ENCODE measurements around the gene PPP1R14C. TPM values are rescaled to one million over a fixed set of nuclear protein-coding genes. Genes with fewer than 3 reads are reported as not detected.

The PPP1R14C gene
- total and polyA plus RNA-seq, 2 of the 13 experiments (the other 11 are each of a cell fraction or from before 2014, with no cell fraction given) = not detected

- Histone ChIP-seq H3K9ac (ENCODE audit: insufficient read depth, low read depth, low read length) (no peak overlapping the region), H3K4me1 (ENCODE audit: insufficient read depth, low read length) (peaks cover 8% of the 10 kb centered on the region), H3K4me2 (ENCODE audit: low read depth, low read length) (no peak overlapping the region), H3K9me3 (ENCODE audit: low read length) (no peaks in the 10 kb centered on the region), H3K27me3 (ENCODE audit: control insufficient read depth in 1 of 2, insufficient read depth in 2 of 2, low read length in 2 of 2) (peaks cover 2 to 20% of the 10 kb centered on the region in 2 experiments), H3K79me2 (ENCODE audit: insufficient read depth, low read length) (no peaks in the 10 kb centered on the region), H3K36me3 (replicated peaks in 1 of 2; ENCODE audit: control insufficient read depth in 1 of 2, insufficient read depth in 2 of 2, low read length in 2 of 2) (no peaks in the 10 kb centered on the region), H4K20me1 (ENCODE audit: insufficient read depth, low read length) (no peaks in the 10 kb centered on the region), H3K4me3 (replicated peaks in 1 of 3; ENCODE audit: insufficient read depth in 1 of 3, low read depth in 2 of 3, low read length in 3 of 3) (no peak overlapping the region), H3K27ac (ENCODE audit: extremely low read length, insufficient read depth, low read length) (no peak overlapping the region), H2AFZ (ENCODE audit: low read length) (no peak overlapping the region)
- FAIRE-seq (no peak), DNase-seq (ENCODE audit: low spot score) (no peak), ATAC-seq (no peak)
- ChIA-PET POLR2A (no interaction called here), CTCF (ENCODE audit: low intra/inter-chr PET ratio, low total read pairs) (no interaction called here)
- in situ Hi-C loops (cut with HindIII; ENCODE audit: extremely low pct_ligation_motif_present, low pct_unique_long_range_greater_than_20kb) (no loop called here), intact Hi-C loops (cut with micrococcal nuclease; ENCODE audit: unreplicated experiment) (no loop called here)
- BruUV-seq (replicated peaks) = no TSS peak
- WGBS (ENCODE audit: low lambda C conversion rate) = 67% methylated on average over 4 of the region's 4 CpGs
- TF ChIP-seq FUBP1 (CRISPR knock-in tag; IDR thresholded peaks at IDR 0.05; ENCODE audit: borderline replicate concordance) (no peak), ZNF788 (CRISPR knock-in tag; IDR thresholded peaks at IDR 0.05; ENCODE audit: borderline replicate concordance) (no peak), MED13 (CRISPR knock-in tag; IDR thresholded peaks at IDR 0.05) (no peak), HOXA9 (CRISPR knock-in tag; IDR thresholded peaks at IDR 0.05; ENCODE audit: borderline replicate concordance) (no peak), ATAD3A (CRISPR knock-in tag; IDR thresholded peaks at IDR 0.05) (no peak), KMT2A (CRISPR knock-in tag; IDR thresholded peaks at IDR 0.05) (no peak), ZZZ3 (CRISPR knock-in tag; IDR thresholded peaks at IDR 0.05; ENCODE audit: borderline replicate concordance) (no peak), CREM (IDR thresholded peaks at IDR 0.05) (no peak), CREM (CRISPR knock-in tag; IDR thresholded peaks at IDR 0.05) (no peak), ZNF567 (CRISPR knock-in tag; IDR thresholded peaks at IDR 0.05; ENCODE audit: borderline replicate concordance) (no peak)
- TF ChIP-seq, protein P1, sequence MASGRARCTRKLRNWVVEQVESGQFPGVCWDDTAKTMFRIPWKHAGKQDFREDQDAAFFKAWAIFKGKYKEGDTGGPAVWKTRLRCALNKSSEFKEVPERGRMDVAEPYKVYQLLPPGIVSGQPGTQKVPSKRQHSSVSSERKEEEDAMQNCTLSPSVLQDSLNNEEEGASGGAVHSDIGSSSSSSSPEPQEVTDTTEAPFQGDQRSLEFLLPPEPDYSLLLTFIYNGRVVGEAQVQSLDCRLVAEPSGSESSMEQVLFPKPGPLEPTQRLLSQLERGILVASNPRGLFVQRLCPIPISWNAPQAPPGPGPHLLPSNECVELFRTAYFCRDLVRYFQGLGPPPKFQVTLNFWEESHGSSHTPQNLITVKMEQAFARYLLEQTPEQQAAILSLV (CRISPR knock-in tag; IDR thresholded peaks at IDR 0.05; ENCODE audit: borderline replicate concordance) = no peak
- TF ChIP-seq, protein P2, sequence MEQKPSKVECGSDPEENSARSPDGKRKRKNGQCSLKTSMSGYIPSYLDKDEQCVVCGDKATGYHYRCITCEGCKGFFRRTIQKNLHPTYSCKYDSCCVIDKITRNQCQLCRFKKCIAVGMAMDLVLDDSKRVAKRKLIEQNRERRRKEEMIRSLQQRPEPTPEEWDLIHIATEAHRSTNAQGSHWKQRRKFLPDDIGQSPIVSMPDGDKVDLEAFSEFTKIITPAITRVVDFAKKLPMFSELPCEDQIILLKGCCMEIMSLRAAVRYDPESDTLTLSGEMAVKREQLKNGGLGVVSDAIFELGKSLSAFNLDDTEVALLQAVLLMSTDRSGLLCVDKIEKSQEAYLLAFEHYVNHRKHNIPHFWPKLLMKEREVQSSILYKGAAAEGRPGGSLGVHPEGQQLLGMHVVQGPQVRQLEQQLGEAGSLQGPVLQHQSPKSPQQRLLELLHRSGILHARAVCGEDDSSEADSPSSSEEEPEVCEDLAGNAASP (CRISPR knock-in tag; IDR thresholded peaks at IDR 0.05; ENCODE audit: borderline replicate concordance) = no peak
- TF ChIP-seq, protein P3, sequence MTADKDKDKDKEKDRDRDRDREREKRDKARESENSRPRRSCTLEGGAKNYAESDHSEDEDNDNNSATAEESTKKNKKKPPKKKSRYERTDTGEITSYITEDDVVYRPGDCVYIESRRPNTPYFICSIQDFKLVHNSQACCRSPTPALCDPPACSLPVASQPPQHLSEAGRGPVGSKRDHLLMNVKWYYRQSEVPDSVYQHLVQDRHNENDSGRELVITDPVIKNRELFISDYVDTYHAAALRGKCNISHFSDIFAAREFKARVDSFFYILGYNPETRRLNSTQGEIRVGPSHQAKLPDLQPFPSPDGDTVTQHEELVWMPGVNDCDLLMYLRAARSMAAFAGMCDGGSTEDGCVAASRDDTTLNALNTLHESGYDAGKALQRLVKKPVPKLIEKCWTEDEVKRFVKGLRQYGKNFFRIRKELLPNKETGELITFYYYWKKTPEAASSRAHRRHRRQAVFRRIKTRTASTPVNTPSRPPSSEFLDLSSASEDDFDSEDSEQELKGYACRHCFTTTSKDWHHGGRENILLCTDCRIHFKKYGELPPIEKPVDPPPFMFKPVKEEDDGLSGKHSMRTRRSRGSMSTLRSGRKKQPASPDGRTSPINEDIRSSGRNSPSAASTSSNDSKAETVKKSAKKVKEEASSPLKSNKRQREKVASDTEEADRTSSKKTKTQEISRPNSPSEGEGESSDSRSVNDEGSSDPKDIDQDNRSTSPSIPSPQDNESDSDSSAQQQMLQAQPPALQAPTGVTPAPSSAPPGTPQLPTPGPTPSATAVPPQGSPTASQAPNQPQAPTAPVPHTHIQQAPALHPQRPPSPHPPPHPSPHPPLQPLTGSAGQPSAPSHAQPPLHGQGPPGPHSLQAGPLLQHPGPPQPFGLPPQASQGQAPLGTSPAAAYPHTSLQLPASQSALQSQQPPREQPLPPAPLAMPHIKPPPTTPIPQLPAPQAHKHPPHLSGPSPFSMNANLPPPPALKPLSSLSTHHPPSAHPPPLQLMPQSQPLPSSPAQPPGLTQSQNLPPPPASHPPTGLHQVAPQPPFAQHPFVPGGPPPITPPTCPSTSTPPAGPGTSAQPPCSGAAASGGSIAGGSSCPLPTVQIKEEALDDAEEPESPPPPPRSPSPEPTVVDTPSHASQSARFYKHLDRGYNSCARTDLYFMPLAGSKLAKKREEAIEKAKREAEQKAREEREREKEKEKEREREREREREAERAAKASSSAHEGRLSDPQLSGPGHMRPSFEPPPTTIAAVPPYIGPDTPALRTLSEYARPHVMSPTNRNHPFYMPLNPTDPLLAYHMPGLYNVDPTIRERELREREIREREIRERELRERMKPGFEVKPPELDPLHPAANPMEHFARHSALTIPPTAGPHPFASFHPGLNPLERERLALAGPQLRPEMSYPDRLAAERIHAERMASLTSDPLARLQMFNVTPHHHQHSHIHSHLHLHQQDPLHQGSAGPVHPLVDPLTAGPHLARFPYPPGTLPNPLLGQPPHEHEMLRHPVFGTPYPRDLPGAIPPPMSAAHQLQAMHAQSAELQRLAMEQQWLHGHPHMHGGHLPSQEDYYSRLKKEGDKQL (CRISPR knock-in tag; IDR thresholded peaks at IDR 0.05; ENCODE audit: low read depth) = no peak
Observed at GRCh38 chr6:150175586-150176151, 32.8 kb downstream of the PPP1R14C start.

All from HepG2 (cell line).